A549 treated with RU486 at 1 μM for 4 hours (cell line): ENCODE measurements around the gene ERCC4. TPM values are rescaled to one million over a fixed set of nuclear protein-coding genes. Genes with fewer than 3 reads are reported as not detected.

Experiments used
- total RNA-seq: library from RNA; stranded (reverse); fragments of 200-300 nt; extraction: Qiagen RNA extraction; gene quantifications from 5 replicates; pipeline ENCODE4 v1.2.3, GENCODE V29; 2022; ENCODE audit warnings: low read depth

The ERCC4 gene
- 3.4 to 8.7 TPM (median 6.5 TPM) in 5 replicates for total RNA-seq

DNA sequence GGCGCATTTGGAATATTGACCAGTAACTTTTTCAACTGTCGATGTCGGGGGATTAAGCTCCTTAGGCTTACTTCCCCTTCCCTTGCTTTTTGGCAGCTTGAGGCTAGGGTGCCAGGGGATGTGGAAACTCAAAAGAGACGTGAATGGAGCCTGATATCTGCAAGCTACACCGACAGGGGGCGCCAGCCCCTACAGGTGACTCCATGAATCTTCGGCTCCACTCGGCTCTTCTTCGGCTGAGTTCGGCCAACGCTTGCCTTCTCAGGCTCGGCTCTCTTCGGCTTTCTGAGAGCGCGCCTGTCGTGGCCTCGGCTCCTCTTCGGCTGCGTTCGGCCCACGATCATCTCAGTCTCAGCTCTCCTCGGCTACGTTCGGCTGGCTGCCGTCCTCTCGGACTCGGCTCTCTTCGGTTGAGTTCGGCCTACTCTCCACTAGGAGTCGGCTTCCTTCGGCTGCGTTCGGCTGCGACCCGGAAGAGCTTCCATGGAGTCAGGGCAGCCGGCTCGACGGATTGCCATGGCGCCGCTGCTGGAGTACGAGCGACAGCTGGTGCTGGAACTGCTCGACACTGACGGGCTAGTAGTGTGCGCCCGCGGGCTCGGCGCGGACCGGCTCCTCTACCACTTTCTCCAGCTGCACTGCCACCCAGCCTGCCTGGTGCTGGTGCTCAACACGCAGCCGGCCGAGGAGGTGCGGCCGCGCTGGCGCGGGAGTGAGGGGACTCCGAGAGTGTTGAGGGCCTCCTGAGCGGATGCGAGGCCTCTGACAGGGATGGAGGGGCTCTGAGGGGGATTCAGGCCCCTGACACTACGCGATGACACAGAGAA lies at the start of gene ERCC4:
TSS of gene ERCC4 (plus strand) at position 472 of the 827 bp plus-strand sequence. CDS start at position 484, 12 bp downstream.

Other genes with a start within 250 kb of the ERCC4 start
- 8.0 to 13.4 TPM (median 12.9 TPM) in 5 replicates for gene MRTFB, start 151.2 kb downstream of the ERCC4 start, total RNA-seq